SU-DHL-6 (cell line): ENCODE results near the gene DBN1.

ENCODE experiments used
- H2AFZ ChIP-seq: fragments of 200-600 bp; sonication (generic); 2 replicates; pipeline ENCODE4 v1.6.1; 2014; ENCODE audit warnings: low read depth, mild to moderate bottlenecking, moderate library complexity, mixed read lengths, antibody characterized with exemption, low read length; ENCODE audit not compliant: severe bottlenecking
- H3F3A ChIP-seq: fragments of 200-600 bp; shearing (Covaris generic); 2 replicates; pipeline ENCODE4 v1.6.0; 2016; ENCODE audit warnings: antibody characterized with exemption, mild to moderate bottlenecking; ENCODE audit not compliant: insufficient read depth
- H3K27ac ChIP-seq: fragments of 200-600 bp; sonication (generic); 2 replicates; pipeline ENCODE4 v1.5.1; 2016; ENCODE audit warnings: low read depth, mild to moderate bottlenecking, low read length, moderate library complexity, mixed read lengths
- H3K27me3 ChIP-seq: fragments of 200-600 bp; sonication (generic), shearing (Covaris generic); 2 replicates; pipeline ENCODE4 v1.6.0; 2014; ENCODE audit warnings: mild to moderate bottlenecking, low read length
- H3K36me3 ChIP-seq: fragments of 200-600 bp; sonication (generic); 2 replicates; pipeline ENCODE4 v1.6.1; 2014; ENCODE audit warnings: mild to moderate bottlenecking, low read length, mixed read lengths
- H3K4me2 ChIP-seq: fragments of 300-600, 200-600 bp; shearing (Covaris generic), sonication (generic); 2 replicates; pipeline ENCODE4 v1.6.0; 2014; ENCODE audit warnings: low read length, low read depth, mild to moderate bottlenecking; ENCODE audit not compliant: poor library complexity, severe bottlenecking
- H3K4me3 ChIP-seq: fragments of 200-600 bp; sonication (generic); 2 replicates; pipeline ENCODE4 v1.5.1; 2014; ENCODE audit warnings: antibody characterized with exemption, low read length, mild to moderate bottlenecking, mixed read lengths; ENCODE audit not compliant: insufficient read depth, poor library complexity, severe bottlenecking
- H3K79me2 ChIP-seq: fragments of 200-600 bp; sonication (generic); 2 replicates; pipeline ENCODE4 v1.6.1; 2014; ENCODE audit warnings: mild to moderate bottlenecking, low read length, moderate library complexity; ENCODE audit not compliant: insufficient read depth
- H3K9ac ChIP-seq: fragments of 200-600 bp; sonication (generic); 2 replicates; pipeline ENCODE4 v1.7.0; 2014; ENCODE audit warnings: mild to moderate bottlenecking, low read length
- H3K9me2 ChIP-seq: fragments of 200-600 bp; sonication (generic); replicated peaks from 2 replicates; pipeline ENCODE4 v1.6.1; 2014; ENCODE audit warnings: low read length; ENCODE audit not compliant: insufficient read depth
- H3K9me3 ChIP-seq: fragments of 200-600 bp; sonication (generic); 2 replicates; pipeline ENCODE4 v1.6.1; 2014; ENCODE audit warnings: low read length, mixed read lengths; ENCODE audit not compliant: insufficient read depth
- H4K20me1 ChIP-seq: fragments of 200-600 bp; sonication (generic); 2 replicates; pipeline ENCODE4 v1.6.1; 2014; ENCODE audit warnings: low read depth, mild to moderate bottlenecking, antibody characterized with exemption, low read length, moderate library complexity, mixed read lengths
- EZH2phosphoT487 ChIP-seq: fragments of 200-600 bp; sonication (generic), shearing (Covaris generic); conservative IDR thresholded peaks from 2 replicates; pipeline ENCODE4 v1.6.1; 2018; ENCODE audit warnings: mild to moderate bottlenecking, antibody characterized with exemption, low read length, moderate library complexity, mixed read lengths
- TF ChIP-seq, protein P1 (sequence below): fragments of 200-600 bp; sonication (generic); IDR thresholded peaks from one replicate; pipeline ENCODE4 v1.5.1; 2017; ENCODE audit warnings: antibody characterized with exemption, mild to moderate bottlenecking, low read length, moderate library complexity; ENCODE audit not compliant: insufficient read depth, poor library complexity, severe bottlenecking

The DBN1 gene

DNA sequence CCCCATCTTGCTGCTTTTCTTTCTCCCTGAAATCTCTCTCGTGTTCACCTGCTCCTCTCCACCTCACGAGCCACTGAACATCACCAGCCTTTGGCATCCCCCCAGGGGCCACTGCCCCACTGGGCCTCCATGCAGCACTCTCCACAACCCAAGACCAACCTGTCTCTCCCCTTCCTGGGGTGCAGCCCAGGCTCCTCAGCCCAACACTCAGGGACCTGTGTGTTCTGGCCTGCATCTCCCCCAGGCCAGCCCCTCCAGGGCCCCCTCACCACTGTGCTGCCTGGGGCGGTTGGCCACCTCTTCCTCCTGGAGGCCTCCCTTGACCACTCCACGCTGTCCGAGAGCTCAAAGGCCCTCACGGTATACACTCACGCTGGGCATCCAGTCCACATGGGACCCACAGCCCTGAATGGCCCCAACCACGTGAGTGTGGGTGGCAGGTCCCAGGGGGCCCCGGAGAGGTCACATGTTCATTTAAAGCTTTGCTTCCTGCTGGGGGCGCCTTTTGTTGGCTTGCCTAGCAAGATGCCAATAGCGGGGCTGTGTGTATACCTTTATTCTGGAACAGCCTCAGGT lies 36.6 kb upstream of the DBN1 start:
- TF ChIP-seq, protein P1, sequence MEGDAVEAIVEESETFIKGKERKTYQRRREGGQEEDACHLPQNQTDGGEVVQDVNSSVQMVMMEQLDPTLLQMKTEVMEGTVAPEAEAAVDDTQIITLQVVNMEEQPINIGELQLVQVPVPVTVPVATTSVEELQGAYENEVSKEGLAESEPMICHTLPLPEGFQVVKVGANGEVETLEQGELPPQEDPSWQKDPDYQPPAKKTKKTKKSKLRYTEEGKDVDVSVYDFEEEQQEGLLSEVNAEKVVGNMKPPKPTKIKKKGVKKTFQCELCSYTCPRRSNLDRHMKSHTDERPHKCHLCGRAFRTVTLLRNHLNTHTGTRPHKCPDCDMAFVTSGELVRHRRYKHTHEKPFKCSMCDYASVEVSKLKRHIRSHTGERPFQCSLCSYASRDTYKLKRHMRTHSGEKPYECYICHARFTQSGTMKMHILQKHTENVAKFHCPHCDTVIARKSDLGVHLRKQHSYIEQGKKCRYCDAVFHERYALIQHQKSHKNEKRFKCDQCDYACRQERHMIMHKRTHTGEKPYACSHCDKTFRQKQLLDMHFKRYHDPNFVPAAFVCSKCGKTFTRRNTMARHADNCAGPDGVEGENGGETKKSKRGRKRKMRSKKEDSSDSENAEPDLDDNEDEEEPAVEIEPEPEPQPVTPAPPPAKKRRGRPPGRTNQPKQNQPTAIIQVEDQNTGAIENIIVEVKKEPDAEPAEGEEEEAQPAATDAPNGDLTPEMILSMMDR, result peak; percentile 47
- no peak for TF ChIP-seq EZH2phosphoT487
- H3K4me3 ChIP-seq, result peak overlapping the region; percentile 66
- no peak overlapping the region for H2AFZ ChIP-seq
- H3K27me3 ChIP-seq, result no peaks in the 10 kb centered on the region
- peaks cover 26% of the 10 kb centered on the region for H3K79me2 ChIP-seq
- H3K9ac ChIP-seq, result peak overlapping the region; percentile 88
- peak overlapping the region; percentile 92 for H3K4me2 ChIP-seq
- H4K20me1 ChIP-seq, result no peaks in the 10 kb centered on the region
- peaks cover 35% of the 10 kb centered on the region for H3F3A ChIP-seq
- no peaks in the 10 kb centered on the region for H3K9me3 ChIP-seq
- peak overlapping the region; percentile 95 for H3K27ac ChIP-seq
- H3K9me2 ChIP-seq, result no peaks in the 10 kb centered on the region
- H3K36me3 ChIP-seq, result peaks cover 5% of the 10 kb centered on the region

DNA sequence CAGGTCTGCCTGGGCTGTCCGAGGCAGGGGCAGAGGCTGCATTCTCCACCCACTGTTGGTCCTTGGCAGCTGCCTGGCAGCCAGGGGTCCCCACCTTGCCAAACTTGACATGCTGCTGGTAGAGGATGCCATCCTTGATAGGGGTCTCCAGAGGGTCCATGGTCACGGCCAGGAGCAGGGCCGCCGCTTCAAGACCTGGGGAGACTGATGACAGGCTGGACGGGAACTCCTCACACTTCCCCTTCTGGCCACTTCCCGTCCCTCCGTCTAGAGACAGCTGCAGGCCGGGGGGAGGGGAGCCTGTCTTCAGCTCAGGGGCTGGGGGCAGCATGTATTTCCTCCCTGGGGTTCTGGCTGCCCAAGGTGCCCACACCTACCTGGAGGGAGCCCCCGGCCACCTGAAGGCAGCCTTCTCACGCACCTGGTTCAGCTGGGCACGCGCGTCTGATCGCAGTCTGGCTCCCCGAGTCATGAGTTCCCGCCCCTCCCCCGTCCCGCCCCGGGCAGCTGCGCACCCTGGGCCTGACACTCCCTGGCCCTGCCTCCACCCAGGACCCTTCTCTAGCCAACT lies 36.0 kb upstream of the DBN1 start, which contains the start of gene DOK3:
DOK3 (minus strand) TSS at position 446 of the 571 bp plus-strand sequence; CDS start at position 160, 286 bp downstream.
- peak within 1 kb of the TSS; percentile 95 for H3K27ac ChIP-seq
- no peaks in the 10 kb centered on the region for H3K9me2 ChIP-seq
- TF ChIP-seq, protein P1, result no peak
- TF ChIP-seq EZH2phosphoT487, result no peak
- H3K4me3 ChIP-seq, result peak within 1 kb of the TSS; percentile 66
- peaks cover 5% of the 10 kb centered on the region for H3K36me3 ChIP-seq
- H3K27me3 ChIP-seq, result no peaks in the 10 kb centered on the region
- peak within 1 kb of the TSS; percentile 92 for H3K4me2 ChIP-seq
- H4K20me1 ChIP-seq, result no peaks in the 10 kb centered on the region
- peaks cover 35% of the 10 kb centered on the region for H3F3A ChIP-seq
- no peak within 1 kb of the TSS for H2AFZ ChIP-seq
- no peaks in the 10 kb centered on the region for H3K9me3 ChIP-seq
- H3K79me2 ChIP-seq, result peaks cover 20% of the 10 kb centered on the region; the same call in 1 of the 2 replicates
- H3K9ac ChIP-seq, result peak within 1 kb of the TSS; percentile 88

DNA sequence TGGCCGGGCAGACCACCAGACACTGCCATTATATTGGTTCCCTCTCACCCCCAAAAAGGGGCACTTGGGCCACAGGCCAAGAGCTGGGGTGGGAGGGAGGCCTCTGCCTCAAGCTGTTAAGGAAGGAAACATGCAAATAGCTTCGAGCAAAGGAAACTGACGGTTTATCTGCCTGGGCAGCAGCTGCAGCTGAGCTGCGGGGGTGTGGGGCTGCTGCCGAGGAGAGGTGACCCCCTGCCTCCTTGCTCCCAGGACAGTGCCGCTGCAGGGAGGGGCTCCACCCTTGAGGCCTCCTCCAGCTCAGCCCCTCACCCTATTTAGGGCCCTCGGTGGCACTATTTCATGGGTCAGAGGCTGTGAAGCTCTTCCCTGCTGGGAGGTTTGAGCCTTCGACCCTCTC lies 35.4 kb upstream of the DBN1 start:
- Histone ChIP-seq H3K9ac (peak overlapping the region; percentile 88), H3F3A (peaks cover 35% of the 10 kb centered on the region), H3K9me3 (no peaks in the 10 kb centered on the region), H3K79me2 (peaks cover 20% of the 10 kb centered on the region; the same call in 1 of the 2 replicates), H3K9me2 (no peaks in the 10 kb centered on the region), H4K20me1 (no peaks in the 10 kb centered on the region), H3K4me3 (peak overlapping the region; percentile 66), H3K36me3 (peaks cover 5% of the 10 kb centered on the region), H3K27me3 (no peaks in the 10 kb centered on the region), H3K4me2 (peak overlapping the region; percentile 92), H3K27ac (peak overlapping the region; percentile 95), H2AFZ (no peak overlapping the region)
- TF ChIP-seq EZH2phosphoT487, result no peak
- TF ChIP-seq, protein P1, result no peak
